HCT116 (cell line): ENCODE data around the gene NLRP5.

Experiments
- CTCF ChIP-seq, 3 experiments: fragments of 200-600 bp in 1 of 3; sonication (generic) in 1 of 3; IDR thresholded peaks in 2 of 3; conservative IDR thresholded peaks in 1 of 3; 2 replicates each; pipeline ENCODE4 v1.5.1; 2012 to 2017; ENCODE audit warnings: low read depth in 2 of 3, low read length in 2 of 3, antibody characterized with exemption in 1 of 3, borderline replicate concordance in 1 of 3, control low read depth in 1 of 3, mild to moderate bottlenecking in 1 of 3, mixed read lengths in 1 of 3, mixed run types in 1 of 3, moderate library complexity in 1 of 3; ENCODE audit not compliant: insufficient read depth in 1 of 3
- EGR1 ChIP-seq: IDR thresholded peaks from 2 replicates; pipeline ENCODE4 v1.6.1; 2012; ENCODE audit warnings: low read depth
- EZH2 ChIP-seq: fragments of 200-600 bp; sonication (generic); IDR thresholded peaks from 2 replicates; pipeline ENCODE4 v1.6.1; 2017; ENCODE audit warnings: antibody characterized with exemption, mixed run types
- EZH2phosphoT487 ChIP-seq: fragments of 200-600 bp; IDR thresholded peaks from 2 replicates; pipeline ENCODE4 v1.6.1; 2018; ENCODE audit warnings: antibody characterized with exemption, borderline replicate concordance
- FOSL1 ChIP-seq: IDR thresholded peaks from 2 replicates; pipeline ENCODE4 v1.6.1; 2012; ENCODE audit warnings: low read depth
- REST ChIP-seq: IDR thresholded peaks from 2 replicates; pipeline ENCODE4 v1.6.1; 2012; ENCODE audit warnings: low read depth
- TCF7L2 ChIP-seq: IDR thresholded peaks from 2 replicates; pipeline ENCODE4 v1.7.0; 2011; ENCODE audit warnings: borderline replicate concordance, inconsistent platforms; ENCODE audit not compliant: insufficient read depth, insufficient read length; ENCODE audit errors: extremely low read depth
- ZBTB33 ChIP-seq: IDR thresholded peaks from 2 replicates; pipeline ENCODE4 v1.6.1; 2011; ENCODE audit warnings: mild to moderate bottlenecking, low read length, moderate library complexity; ENCODE audit not compliant: insufficient replicate concordance; ENCODE audit errors: extremely low read depth

GRCh38 chr19:56108447-56109195, 122.0 kb downstream of the NLRP5 start:
- TF ChIP-seq TCF7L2 (no peak), EZH2 (no peak), REST (no peak), FOSL1 (no peak), EGR1 (no peak), CTCF (IDR thresholded peaks at IDR 0.05 in 2 of 3, conservative IDR thresholded peaks at IDR 0.05 in 1 of 3; ENCODE audit: borderline replicate concordance in 1 of 3, insufficient read depth in 1 of 3, low read depth in 2 of 3, low read length in 2 of 3) (no peak), EZH2phosphoT487 (no peak), ZBTB33 (no peak)
